SK-N-SH (cell line): ENCODE results near the gene XG. TPM values are rescaled to one million over a fixed set of nuclear protein-coding genes. Genes with fewer than 3 reads are reported as not detected.

Experiments used
- CTCF ChIA-PET: fragments of 300-600, 350-600 bp; formaldehyde crosslinking; extraction: SDS; loops from one replicate; lab custom pipeline; 2021; lab: Yijun Ruan, JAX
- POLR2A ChIA-PET: fragments of 350-600 bp; sonication (Branson Sonifier 250); formaldehyde crosslinking; extraction: SDS; loops from one replicate; lab custom pipeline; 2020; ENCODE audit warnings: antibody characterized with exemption, inconsistent platforms; lab: Yijun Ruan, JAX
- DNase-seq: peaks from one replicate; pipeline ENCODE4 v3.0.0; 2012
- H2AFZ ChIP-seq: fragments of 200-600 bp; sonication (generic); 2 replicates; pipeline ENCODE4 v1.8.1; 2016; ENCODE audit warnings: antibody characterized with exemption, mild to moderate bottlenecking, low read depth
- H3F3A ChIP-seq: fragments of 200-600 bp; sonication (generic); replicated peaks from 2 replicates; pipeline ENCODE3; 2016; ENCODE audit warnings: antibody characterized with exemption, mild to moderate bottlenecking; ENCODE audit not compliant: insufficient read depth
- H3K27ac ChIP-seq, 2 experiments: fragments of 200-500 bp in 1 of 2; fragments of 200-600 bp in 1 of 2; sonication (Bioruptor generic) in 1 of 2; sonication (generic), shearing (Covaris generic) in 1 of 2; 2 replicates each; pipeline versions ENCODE4 v1.5.1 to v1.6.1; 2014 to 2016; ENCODE audit warnings: low read depth in 2 of 2, inconsistent platforms in 1 of 2, low read length in 1 of 2, mild to moderate bottlenecking in 1 of 2, mixed read lengths in 1 of 2
- H3K27me3 ChIP-seq: fragments of 200-600 bp; sonication (generic), shearing (Covaris generic); 2 replicates; pipeline ENCODE4 v1.6.1; 2016; ENCODE audit warnings: mixed run types; ENCODE audit not compliant: insufficient read depth
- H3K36me3 ChIP-seq, 2 experiments: fragments of 200-500 bp in 1 of 2; fragments of 200-600 bp in 1 of 2; sonication (Bioruptor generic) in 1 of 2; sonication (generic) in 1 of 2; replicated peaks in 1 of 2; 2 replicates each; pipeline versions ENCODE3 to v1.5.1; 2014 to 2016; ENCODE audit warnings: low read length in 1 of 2, mild to moderate bottlenecking in 1 of 2; ENCODE audit not compliant: insufficient read depth in 2 of 2, control insufficient read depth in 1 of 2
- H3K4me1 ChIP-seq, 2 experiments: fragments of 200-500 bp in 1 of 2; fragments of 200-600 bp in 1 of 2; sonication (Bioruptor generic) in 1 of 2; sonication (generic), shearing (Covaris generic) in 1 of 2; 2 replicates each; pipeline versions ENCODE4 v1.5.1 to v1.6.1; 2014 to 2016; ENCODE audit warnings: low read depth in 1 of 2, low read length in 1 of 2, mixed run types in 1 of 2; ENCODE audit not compliant: insufficient read depth in 2 of 2, control insufficient read depth in 1 of 2
- H3K4me2 ChIP-seq: fragments of 200-600 bp; sonication (generic), shearing (Covaris generic); 2 replicates; pipeline ENCODE4 v1.6.1; 2017; ENCODE audit warnings: mixed run types
- H3K4me3 ChIP-seq, 2 experiments: fragments of 200-500 bp in 1 of 2; fragments of 200-600 bp in 1 of 2; sonication (Bioruptor generic) in 1 of 2; sonication (generic), shearing (Covaris generic) in 1 of 2; 2 replicates each; pipeline versions ENCODE4 v1.5.1 to v1.8.1; 2014 to 2016; ENCODE audit warnings: low read depth in 2 of 2, inconsistent platforms in 1 of 2, low read length in 1 of 2, mild to moderate bottlenecking in 1 of 2, mixed read lengths in 1 of 2, moderate library complexity in 1 of 2
- H3K79me2 ChIP-seq: fragments of 200-600 bp; sonication (generic); 2 replicates; pipeline ENCODE4 v1.8.1; 2017; ENCODE audit warnings: mild to moderate bottlenecking; ENCODE audit not compliant: insufficient read depth
- H3K9ac ChIP-seq: fragments of 200-600 bp; sonication (generic); 2 replicates; pipeline ENCODE4 v1.6.1; 2017; ENCODE audit warnings: mixed run types
- H3K9me2 ChIP-seq: fragments of 200-600 bp; sonication (generic); 2 replicates; pipeline ENCODE4 v1.6.1; 2017; ENCODE audit warnings: mixed run types
- H3K9me3 ChIP-seq: fragments of 200-600 bp; sonication (generic); 2 replicates; pipeline ENCODE4 v1.6.1; 2017; ENCODE audit warnings: mixed run types, mild to moderate bottlenecking, moderate library complexity
- H4K20me1 ChIP-seq: fragments of 200-600 bp; sonication (generic); 2 replicates; pipeline ENCODE4 v1.6.1; 2017; ENCODE audit warnings: mild to moderate bottlenecking, mixed run types; ENCODE audit not compliant: insufficient read depth
- CHD2 ChIP-seq: fragments of 150-350 bp; IDR thresholded peaks from 2 replicates; pipeline ENCODE4 v1.6.1; 2018; ENCODE audit warnings: low read length; ENCODE audit not compliant: partially characterized antibody
- ELF1 ChIP-seq: IDR thresholded peaks from 2 replicates; pipeline ENCODE4 v1.4.0; 2012
- GABPA ChIP-seq: IDR thresholded peaks from 2 replicates; pipeline ENCODE4 v1.4.0; 2012; ENCODE audit warnings: low read depth, mild to moderate bottlenecking
- GATA2 ChIP-seq: sonication (generic); formaldehyde crosslinking; IDR thresholded peaks from 2 replicates; pipeline ENCODE4 v1.5.0; 2020; ENCODE audit warnings: mild to moderate bottlenecking, missing genetic modification reagents
- JUND ChIP-seq: IDR thresholded peaks from 2 replicates; pipeline ENCODE4 v1.4.0; 2012
- MEF2A ChIP-seq: IDR thresholded peaks from 2 replicates; pipeline ENCODE4 v1.4.0; 2012; ENCODE audit warnings: low read depth, borderline replicate concordance
- NFIC ChIP-seq: IDR thresholded peaks from 2 replicates; pipeline ENCODE4 v1.4.0; 2012; ENCODE audit warnings: borderline replicate concordance
- RAD21 ChIP-seq: IDR thresholded peaks from 2 replicates; pipeline ENCODE4 v1.6.1; 2012; ENCODE audit warnings: mild to moderate bottlenecking, low read length
- RCOR1 ChIP-seq: fragments of 150-350 bp; IDR thresholded peaks from 2 replicates; pipeline ENCODE4 v1.6.1; 2017; ENCODE audit warnings: antibody characterized with exemption, low read length
- RXRA ChIP-seq: IDR thresholded peaks from 2 replicates; pipeline ENCODE4 v1.4.0; 2012; ENCODE audit warnings: low read depth, mild to moderate bottlenecking, borderline replicate concordance
- SIN3A ChIP-seq: IDR thresholded peaks from 2 replicates; pipeline ENCODE4 v1.6.1; 2012; ENCODE audit warnings: low read depth, mild to moderate bottlenecking, low read length, moderate library complexity, borderline replicate concordance
- SMC3 ChIP-seq: IDR thresholded peaks from 2 replicates; pipeline ENCODE4 v1.6.1; 2012; ENCODE audit warnings: low read depth, low read length, improper control_type of control experiment
- TEAD4 ChIP-seq: IDR thresholded peaks from 2 replicates; pipeline ENCODE4 v1.4.0; 2012; ENCODE audit warnings: mild to moderate bottlenecking, borderline replicate concordance; ENCODE audit not compliant: insufficient read depth
- USF1 ChIP-seq: IDR thresholded peaks from 2 replicates; pipeline ENCODE4 v1.4.0; 2012; ENCODE audit warnings: low read depth, borderline replicate concordance
- YY1 ChIP-seq: IDR thresholded peaks from 2 replicates; pipeline ENCODE4 v1.4.0; 2012; ENCODE audit warnings: low read depth, mild to moderate bottlenecking
- WGBS: methylation state at CpG from one replicate; pipeline ENCODE4 v1.1.6; 2017; ENCODE audit warnings: low lambda C conversion rate; 5-methylcytosine and 5-hydroxymethylcytosine counted together
- polyA plus RNA-seq, 3 experiments: library from polyadenylated mRNA; depleted of rRNA; stranded (reverse); fragments of >200 nt; gene quantifications; 2 replicates each; pipeline ENCODE4 v1.2.3, GENCODE V29; 2012
- TF ChIP-seq, protein P1 (sequence below): IDR thresholded peaks from 2 replicates; pipeline ENCODE4 v1.4.0; 2012; ENCODE audit warnings: low read depth
- TF ChIP-seq, protein P2 (sequence below): fragments of 150-350 bp; IDR thresholded peaks from 2 replicates; pipeline ENCODE4 v1.6.1; 2016; ENCODE audit warnings: mild to moderate bottlenecking, low read depth, low read length
- TF ChIP-seq, protein P3 (sequence below): IDR thresholded peaks from 2 replicates; pipeline ENCODE4 v1.6.1; 2012; ENCODE audit warnings: mild to moderate bottlenecking, low read depth, low read length, moderate library complexity
- TF ChIP-seq, protein P4 (sequence below): IDR thresholded peaks from 2 replicates; pipeline ENCODE4; 2012
- TF ChIP-seq, protein P5 (sequence below): fragments of 150-350 bp; IDR thresholded peaks from 2 replicates; pipeline ENCODE4 v1.6.1; 2017; ENCODE audit warnings: antibody characterized with exemption, low read length, low read depth, borderline replicate concordance

The XG gene
- polyA plus RNA-seq, 1 of the 3 experiments (the other 2 are of a cell fraction): 0.76 TPM

DNA sequence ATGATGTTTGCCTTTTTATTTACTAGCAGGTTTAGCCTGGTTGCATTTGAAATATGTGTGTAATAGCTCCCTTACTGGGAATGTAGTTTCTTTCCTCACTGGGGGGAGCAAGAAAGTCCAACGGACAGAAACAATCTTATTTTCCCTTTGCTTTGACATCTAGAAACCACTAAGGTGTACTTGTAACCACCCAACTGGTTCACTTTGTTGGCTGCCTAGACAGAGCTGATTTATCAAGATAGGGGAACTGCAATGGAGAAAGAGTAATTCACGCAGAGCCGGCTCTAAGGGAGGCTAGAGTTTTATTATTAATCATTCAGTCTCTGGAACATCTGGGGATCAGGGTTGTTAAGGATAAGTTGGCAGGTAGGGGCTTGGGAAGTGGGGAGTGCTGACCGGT is 30.3 kb downstream of the XG start:
- Histone ChIP-seq H3K9ac (no peak overlapping the region), H4K20me1 (no peaks in the 10 kb centered on the region), H3K4me2 (no peak overlapping the region), H3F3A (no peaks in the 10 kb centered on the region), H3K27ac (no peak overlapping the region), H3K4me3 (no peak overlapping the region), H3K27me3 (peaks cover 15% of the 10 kb centered on the region; the same call in 1 of the 2 replicates), H3K79me2 (no peaks in the 10 kb centered on the region), H3K9me3 (no peaks in the 10 kb centered on the region), H3K4me1 (no peaks in the 10 kb centered on the region), H3K36me3 (no peaks in the 10 kb centered on the region), H3K9me2 (no peaks in the 10 kb centered on the region), H2AFZ (no peak overlapping the region)
- WGBS: 21% methylated on average over 4 of the region's 4 CpGs
- ChIA-PET CTCF (no interaction called here), POLR2A (no interaction called here)
- TF ChIP-seq SMC3: no peak
- no peak for TF ChIP-seq CHD2
- no peak for TF ChIP-seq JUND
- TF ChIP-seq NFIC: no peak
- TF ChIP-seq, protein P1, sequence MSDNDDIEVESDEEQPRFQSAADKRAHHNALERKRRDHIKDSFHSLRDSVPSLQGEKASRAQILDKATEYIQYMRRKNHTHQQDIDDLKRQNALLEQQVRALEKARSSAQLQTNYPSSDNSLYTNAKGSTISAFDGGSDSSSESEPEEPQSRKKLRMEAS: no peak
- TF ChIP-seq, protein P2, sequence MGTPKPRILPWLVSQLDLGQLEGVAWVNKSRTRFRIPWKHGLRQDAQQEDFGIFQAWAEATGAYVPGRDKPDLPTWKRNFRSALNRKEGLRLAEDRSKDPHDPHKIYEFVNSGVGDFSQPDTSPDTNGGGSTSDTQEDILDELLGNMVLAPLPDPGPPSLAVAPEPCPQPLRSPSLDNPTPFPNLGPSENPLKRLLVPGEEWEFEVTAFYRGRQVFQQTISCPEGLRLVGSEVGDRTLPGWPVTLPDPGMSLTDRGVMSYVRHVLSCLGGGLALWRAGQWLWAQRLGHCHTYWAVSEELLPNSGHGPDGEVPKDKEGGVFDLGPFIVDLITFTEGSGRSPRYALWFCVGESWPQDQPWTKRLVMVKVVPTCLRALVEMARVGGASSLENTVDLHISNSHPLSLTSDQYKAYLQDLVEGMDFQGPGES: no peak
- TF ChIP-seq YY1: no peak
- TF ChIP-seq RXRA: no peak
- no peak for TF ChIP-seq USF1
- TF ChIP-seq, protein P3, sequence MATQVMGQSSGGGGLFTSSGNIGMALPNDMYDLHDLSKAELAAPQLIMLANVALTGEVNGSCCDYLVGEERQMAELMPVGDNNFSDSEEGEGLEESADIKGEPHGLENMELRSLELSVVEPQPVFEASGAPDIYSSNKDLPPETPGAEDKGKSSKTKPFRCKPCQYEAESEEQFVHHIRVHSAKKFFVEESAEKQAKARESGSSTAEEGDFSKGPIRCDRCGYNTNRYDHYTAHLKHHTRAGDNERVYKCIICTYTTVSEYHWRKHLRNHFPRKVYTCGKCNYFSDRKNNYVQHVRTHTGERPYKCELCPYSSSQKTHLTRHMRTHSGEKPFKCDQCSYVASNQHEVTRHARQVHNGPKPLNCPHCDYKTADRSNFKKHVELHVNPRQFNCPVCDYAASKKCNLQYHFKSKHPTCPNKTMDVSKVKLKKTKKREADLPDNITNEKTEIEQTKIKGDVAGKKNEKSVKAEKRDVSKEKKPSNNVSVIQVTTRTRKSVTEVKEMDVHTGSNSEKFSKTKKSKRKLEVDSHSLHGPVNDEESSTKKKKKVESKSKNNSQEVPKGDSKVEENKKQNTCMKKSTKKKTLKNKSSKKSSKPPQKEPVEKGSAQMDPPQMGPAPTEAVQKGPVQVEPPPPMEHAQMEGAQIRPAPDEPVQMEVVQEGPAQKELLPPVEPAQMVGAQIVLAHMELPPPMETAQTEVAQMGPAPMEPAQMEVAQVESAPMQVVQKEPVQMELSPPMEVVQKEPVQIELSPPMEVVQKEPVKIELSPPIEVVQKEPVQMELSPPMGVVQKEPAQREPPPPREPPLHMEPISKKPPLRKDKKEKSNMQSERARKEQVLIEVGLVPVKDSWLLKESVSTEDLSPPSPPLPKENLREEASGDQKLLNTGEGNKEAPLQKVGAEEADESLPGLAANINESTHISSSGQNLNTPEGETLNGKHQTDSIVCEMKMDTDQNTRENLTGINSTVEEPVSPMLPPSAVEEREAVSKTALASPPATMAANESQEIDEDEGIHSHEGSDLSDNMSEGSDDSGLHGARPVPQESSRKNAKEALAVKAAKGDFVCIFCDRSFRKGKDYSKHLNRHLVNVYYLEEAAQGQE: no peak
- TF ChIP-seq, protein P4, sequence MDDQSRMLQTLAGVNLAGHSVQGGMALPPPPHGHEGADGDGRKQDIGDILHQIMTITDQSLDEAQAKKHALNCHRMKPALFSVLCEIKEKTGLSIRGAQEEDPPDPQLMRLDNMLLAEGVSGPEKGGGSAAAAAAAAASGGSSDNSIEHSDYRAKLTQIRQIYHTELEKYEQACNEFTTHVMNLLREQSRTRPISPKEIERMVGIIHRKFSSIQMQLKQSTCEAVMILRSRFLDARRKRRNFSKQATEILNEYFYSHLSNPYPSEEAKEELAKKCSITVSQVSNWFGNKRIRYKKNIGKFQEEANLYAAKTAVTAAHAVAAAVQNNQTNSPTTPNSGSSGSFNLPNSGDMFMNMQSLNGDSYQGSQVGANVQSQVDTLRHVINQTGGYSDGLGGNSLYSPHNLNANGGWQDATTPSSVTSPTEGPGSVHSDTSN: no peak
- no peak for TF ChIP-seq GATA2 (CRISPR knock-in tag)
- TF ChIP-seq RAD21: no peak
- no peak for TF ChIP-seq RCOR1
- TF ChIP-seq TEAD4: no peak
- TF ChIP-seq MEF2A: no peak
- TF ChIP-seq ELF1: no peak
- TF ChIP-seq, protein P5, sequence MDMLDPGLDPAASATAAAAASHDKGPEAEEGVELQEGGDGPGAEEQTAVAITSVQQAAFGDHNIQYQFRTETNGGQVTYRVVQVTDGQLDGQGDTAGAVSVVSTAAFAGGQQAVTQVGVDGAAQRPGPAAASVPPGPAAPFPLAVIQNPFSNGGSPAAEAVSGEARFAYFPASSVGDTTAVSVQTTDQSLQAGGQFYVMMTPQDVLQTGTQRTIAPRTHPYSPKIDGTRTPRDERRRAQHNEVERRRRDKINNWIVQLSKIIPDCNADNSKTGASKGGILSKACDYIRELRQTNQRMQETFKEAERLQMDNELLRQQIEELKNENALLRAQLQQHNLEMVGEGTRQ: no peak
- no peak for TF ChIP-seq SIN3A
- no peak for TF ChIP-seq GABPA
- no peak for DNase-seq
